Measurements from ENCODE around the gene MAZ.

Gene MAZ

GRCh38 chr16:29839822-29840221 is 33.5 kb downstream of the MAZ start:
- TF ChIP-seq CTCF (IDR thresholded peaks at IDR 0.05) = no peak
- no peak overlapping the region for H3K27ac Mint-ChIP-seq
- H3K9me3 Mint-ChIP-seq = no peaks in the 10 kb centered on the region
- no peak for DNase-seq
- H3K4me1 Mint-ChIP-seq = peaks cover 12% of the 10 kb centered on the region
- no peaks in the 10 kb centered on the region for H3K36me3 Mint-ChIP-seq (ENCODE audit: low read depth)
- no peak overlapping the region for H3K4me3 Mint-ChIP-seq
- H3K27me3 Mint-ChIP-seq (ENCODE audit: low read depth, poor library complexity) = peaks cover 31% of the 10 kb centered on the region

- DNase-seq = no peak
- Mint-ChIP-seq H3K9me3 (no peaks in the 10 kb centered on the region), H3K36me3 (ENCODE audit: low read depth) (no peaks in the 10 kb centered on the region), H3K4me1 (peaks cover 15% of the 10 kb centered on the region), H3K27ac (no peak overlapping the region), H3K27me3 (ENCODE audit: low read depth, poor library complexity) (peaks cover 31% of the 10 kb centered on the region), H3K4me3 (no peak overlapping the region)
- TF ChIP-seq CTCF (IDR thresholded peaks at IDR 0.05) = no peak
Observed at GRCh38 chr16:29840240-29840639, 33.9 kb downstream of the MAZ start.

GRCh38 chr16:29841631-29842030 is 35.3 kb downstream of the MAZ start:
- no peaks in the 10 kb centered on the region for H3K9me3 Mint-ChIP-seq
- H3K27me3 Mint-ChIP-seq (ENCODE audit: low read depth, poor library complexity) = peaks cover 37% of the 10 kb centered on the region
- no peak for TF ChIP-seq CTCF (IDR thresholded peaks at IDR 0.05)
- no peaks in the 10 kb centered on the region for H3K36me3 Mint-ChIP-seq (ENCODE audit: low read depth)
- H3K4me1 Mint-ChIP-seq = peaks cover 12% of the 10 kb centered on the region
- DNase-seq = no peak
- H3K4me3 Mint-ChIP-seq = no peak overlapping the region
- H3K27ac Mint-ChIP-seq = no peak overlapping the region

GRCh38 chr16:29842732-29843346 is 36.5 kb downstream of the MAZ start:
- no peak overlapping the region for H3K27ac Mint-ChIP-seq
- peaks cover 38% of the 10 kb centered on the region for H3K27me3 Mint-ChIP-seq (ENCODE audit: low read depth, poor library complexity)
- H3K9me3 Mint-ChIP-seq = no peaks in the 10 kb centered on the region
- no peaks in the 10 kb centered on the region for H3K36me3 Mint-ChIP-seq (ENCODE audit: low read depth)
- peaks cover 12% of the 10 kb centered on the region for H3K4me1 Mint-ChIP-seq
- DNase-seq = no peak
- no peak for TF ChIP-seq CTCF (IDR thresholded peaks at IDR 0.05)
- no peak overlapping the region for H3K4me3 Mint-ChIP-seq

- no peak for DNase-seq
- TF ChIP-seq CTCF (IDR thresholded peaks at IDR 0.05) = no peak
- Mint-ChIP-seq H3K9me3 (no peaks in the 10 kb centered on the region), H3K27ac (no peak overlapping the region), H3K4me1 (peaks cover 12% of the 10 kb centered on the region), H3K27me3 (ENCODE audit: low read depth, poor library complexity) (peaks cover 38% of the 10 kb centered on the region), H3K36me3 (ENCODE audit: low read depth) (no peaks in the 10 kb centered on the region), H3K4me3 (no peak overlapping the region)
Observed at GRCh38 chr16:29843931-29844330, 37.6 kb downstream of the MAZ start.

- Mint-ChIP-seq H3K4me1 (peaks cover 20% of the 10 kb centered on the region), H3K4me3 (no peak overlapping the region), H3K27ac (no peak overlapping the region), H3K27me3 (ENCODE audit: low read depth, poor library complexity) (peaks cover 36% of the 10 kb centered on the region), H3K36me3 (ENCODE audit: low read depth) (no peaks in the 10 kb centered on the region), H3K9me3 (no peaks in the 10 kb centered on the region)
- no peak for TF ChIP-seq CTCF (IDR thresholded peaks at IDR 0.05)
- DNase-seq = no peak
Observed at GRCh38 chr16:29844575-29845331, 38.4 kb downstream of the MAZ start.

All from nephron progenitor cell (in vitro differentiated cells).